LNCAP (cell line): ENCODE data around the gene ZNRF2.

Experiments used
- TF ChIP-seq, protein P1 (sequence below): fragments of 450-650 bp; IDR thresholded peaks from 2 replicates; pipeline ENCODE4 v1.5.1; 2017; ENCODE audit warnings: mild to moderate bottlenecking

ZNRF2 gene

DNA sequence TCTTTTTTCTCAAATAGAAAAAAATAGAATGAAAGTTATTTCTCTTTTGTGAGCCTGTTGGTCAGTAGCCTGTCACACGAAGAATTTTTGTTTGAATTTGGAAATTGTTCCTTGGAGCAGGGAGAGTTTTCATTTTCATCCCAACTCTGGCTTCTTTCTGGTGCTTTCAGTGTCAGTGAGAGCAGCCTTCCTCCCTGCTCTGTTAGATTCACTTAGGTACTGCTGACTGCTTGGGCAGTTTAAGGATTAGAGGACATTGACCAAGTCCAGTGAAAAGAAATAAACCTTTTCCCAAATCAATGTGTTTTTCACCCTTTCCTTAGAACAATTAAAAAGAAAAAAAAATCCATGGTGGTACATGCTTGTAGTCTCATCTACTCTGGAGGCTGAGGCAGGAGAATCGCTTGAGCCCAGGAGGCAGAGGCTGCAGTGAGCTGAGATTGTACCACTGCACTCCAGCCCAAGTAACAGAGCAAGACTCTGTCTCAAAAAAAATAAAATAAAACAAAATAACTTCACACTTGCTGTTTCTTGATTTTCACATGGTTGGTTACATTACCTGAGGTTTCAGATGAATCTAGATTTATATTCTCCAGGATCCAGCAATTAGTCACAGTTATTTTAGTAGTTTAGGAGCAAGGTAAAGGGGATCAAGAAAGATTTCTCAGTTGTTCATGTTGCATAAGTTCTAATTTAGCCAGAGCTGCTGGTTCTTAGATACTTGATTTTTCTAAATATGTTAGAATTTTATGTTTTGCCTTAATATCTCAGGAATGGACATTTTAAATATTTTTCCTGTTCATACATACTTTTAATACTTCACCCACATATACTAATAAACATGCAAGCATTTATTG, 63.1 kb downstream of the ZNRF2 start:
- TF ChIP-seq, protein P1, sequence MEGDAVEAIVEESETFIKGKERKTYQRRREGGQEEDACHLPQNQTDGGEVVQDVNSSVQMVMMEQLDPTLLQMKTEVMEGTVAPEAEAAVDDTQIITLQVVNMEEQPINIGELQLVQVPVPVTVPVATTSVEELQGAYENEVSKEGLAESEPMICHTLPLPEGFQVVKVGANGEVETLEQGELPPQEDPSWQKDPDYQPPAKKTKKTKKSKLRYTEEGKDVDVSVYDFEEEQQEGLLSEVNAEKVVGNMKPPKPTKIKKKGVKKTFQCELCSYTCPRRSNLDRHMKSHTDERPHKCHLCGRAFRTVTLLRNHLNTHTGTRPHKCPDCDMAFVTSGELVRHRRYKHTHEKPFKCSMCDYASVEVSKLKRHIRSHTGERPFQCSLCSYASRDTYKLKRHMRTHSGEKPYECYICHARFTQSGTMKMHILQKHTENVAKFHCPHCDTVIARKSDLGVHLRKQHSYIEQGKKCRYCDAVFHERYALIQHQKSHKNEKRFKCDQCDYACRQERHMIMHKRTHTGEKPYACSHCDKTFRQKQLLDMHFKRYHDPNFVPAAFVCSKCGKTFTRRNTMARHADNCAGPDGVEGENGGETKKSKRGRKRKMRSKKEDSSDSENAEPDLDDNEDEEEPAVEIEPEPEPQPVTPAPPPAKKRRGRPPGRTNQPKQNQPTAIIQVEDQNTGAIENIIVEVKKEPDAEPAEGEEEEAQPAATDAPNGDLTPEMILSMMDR, result no peak

DNA sequence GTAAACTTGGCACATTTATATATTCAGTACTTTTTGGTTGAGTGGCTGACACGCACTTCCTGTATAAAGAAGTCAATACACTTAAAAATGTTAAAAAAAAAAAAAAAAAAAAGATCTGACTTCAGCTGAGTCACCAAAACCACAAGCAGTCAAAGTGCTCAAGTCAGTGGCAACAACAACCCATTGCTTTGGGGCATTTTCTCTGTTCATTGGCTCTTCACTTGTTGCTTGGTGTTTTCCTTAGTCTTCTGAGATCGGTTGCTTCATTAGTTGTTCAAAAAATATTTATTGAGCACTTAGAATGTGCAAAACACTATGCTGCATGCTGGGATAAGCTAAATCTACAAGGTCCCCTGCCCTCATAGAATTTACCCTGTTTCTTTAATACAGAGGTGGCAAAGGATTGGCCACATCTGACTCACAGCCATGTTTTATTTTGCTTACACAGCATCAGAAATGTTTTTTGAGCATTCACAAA, 63.7 kb downstream of the ZNRF2 start:
- TF ChIP-seq, protein P1, result no peak

DNA sequence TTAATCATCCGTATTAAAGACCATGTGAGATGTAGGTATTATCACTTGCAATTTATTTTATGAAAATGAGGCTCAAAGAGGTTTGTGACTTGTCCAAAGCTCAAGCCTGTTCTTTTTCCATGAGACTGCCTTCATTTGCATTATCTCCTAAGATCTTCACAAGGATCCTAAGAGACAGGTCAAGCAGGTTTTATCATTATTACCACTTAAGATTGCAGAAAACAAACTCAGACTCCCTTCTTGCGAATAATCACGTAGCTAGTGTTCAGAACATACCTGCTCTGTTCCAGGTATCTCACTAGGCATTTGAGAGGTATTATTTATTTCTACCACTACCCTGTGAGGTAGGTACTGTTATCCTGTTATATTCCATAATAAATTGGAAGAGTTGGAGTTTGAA, 64.8 kb downstream of the ZNRF2 start:
- TF ChIP-seq, protein P1, result no peak

DNA sequence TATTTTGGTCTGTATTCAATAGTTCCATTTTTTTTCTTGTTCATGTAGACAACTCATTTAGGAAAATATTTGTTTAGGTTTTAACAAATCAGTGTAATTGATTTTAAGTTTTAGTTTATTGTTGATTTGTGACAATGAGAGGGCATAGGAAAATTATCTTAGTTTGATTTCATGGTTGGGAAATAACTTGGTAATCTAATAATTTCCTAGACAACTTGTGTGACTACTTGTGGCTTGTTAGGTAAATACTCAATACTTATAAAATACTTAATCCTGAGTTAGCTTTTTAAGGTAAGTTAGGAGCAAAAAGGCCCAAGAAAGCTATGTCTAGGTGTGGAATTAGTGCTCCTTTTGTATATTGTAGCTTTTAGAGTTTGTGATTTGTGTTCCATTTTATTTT, 65.4 kb downstream of the ZNRF2 start:
- TF ChIP-seq, protein P1, result no peak

DNA sequence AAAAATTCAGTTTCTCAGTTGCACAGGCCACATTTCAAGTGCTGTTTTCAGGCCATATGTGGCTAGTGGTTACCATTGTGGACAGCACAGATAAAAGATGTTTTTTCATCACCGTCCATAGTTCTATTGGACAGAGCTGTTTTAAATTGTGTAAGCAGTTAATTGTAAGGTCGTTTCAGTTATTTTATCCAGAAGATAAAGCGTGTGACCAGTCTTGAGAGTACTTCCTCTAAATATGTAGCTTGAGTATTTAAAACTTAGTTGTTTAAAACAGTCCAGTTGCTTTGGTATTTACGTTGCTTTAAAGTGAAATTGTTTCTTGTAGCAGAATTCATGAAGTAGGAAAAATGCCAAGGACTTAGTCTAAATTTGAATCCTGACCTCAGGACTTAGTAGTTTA, 66.9 kb downstream of the ZNRF2 start:
- TF ChIP-seq, protein P1, result no peak

DNA sequence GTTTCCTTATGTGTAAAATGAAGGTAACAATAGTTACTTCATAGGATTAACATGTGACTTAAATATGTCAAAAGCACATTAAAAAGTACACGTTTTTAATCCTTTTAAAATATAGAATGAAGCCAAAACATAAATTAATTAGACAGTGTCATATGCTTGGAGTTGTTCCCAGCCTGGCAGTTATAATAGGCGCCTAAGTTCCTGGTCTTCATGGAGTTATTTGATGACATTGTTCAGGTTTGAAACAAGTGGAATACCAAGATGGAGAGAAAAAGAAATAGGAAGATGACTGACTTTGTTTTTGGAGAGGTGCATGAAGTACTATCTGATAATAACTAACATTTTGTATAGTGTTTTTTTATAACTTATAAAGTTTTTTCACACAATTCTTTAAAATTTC, 67.3 kb downstream of the ZNRF2 start:
- TF ChIP-seq, protein P1, result no peak

DNA sequence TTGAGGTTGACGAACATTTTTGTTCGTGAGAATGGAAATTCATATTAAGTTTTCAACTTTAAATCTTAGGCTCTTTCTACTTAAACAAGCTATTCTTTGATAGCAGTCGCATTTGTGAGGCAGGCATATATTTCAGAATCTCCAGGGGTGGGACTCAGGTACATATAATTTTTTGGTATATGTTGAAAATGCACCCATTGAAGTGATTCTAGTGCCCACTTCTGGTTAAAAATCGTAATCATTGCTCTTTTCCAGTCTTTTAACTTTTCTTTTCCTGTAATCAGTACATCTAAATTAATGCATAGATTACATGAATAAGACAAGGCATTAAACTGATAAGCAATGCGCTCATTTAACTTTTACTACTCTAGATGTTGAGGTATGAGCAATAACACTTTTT, 67.8 kb downstream of the ZNRF2 start:
- TF ChIP-seq, protein P1, result no peak

DNA sequence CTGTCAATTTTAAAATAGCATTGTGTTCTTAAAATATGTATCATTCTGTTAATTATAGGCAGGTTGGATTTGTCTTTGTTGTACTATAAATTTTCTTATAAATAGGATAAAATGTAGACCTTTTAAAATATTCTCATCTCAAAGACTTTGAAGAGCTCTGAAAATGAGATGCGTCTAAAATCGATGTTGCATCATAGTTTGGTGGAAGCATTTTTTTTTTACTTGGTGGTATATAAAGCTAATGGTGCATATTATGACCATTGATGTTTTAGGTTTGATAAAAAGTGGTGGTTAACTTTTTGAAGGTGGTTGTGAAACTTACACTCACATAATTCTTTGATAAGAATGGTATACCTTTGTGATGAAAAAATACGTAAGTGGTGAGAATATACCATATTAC, 69.1 kb downstream of the ZNRF2 start:
- TF ChIP-seq, protein P1, result no peak
